Endothelial cell of umbilical vein (primary cell): Measurements from ENCODE around the gene RAMP3. TPM values are rescaled to one million over a fixed set of nuclear protein-coding genes. Genes with fewer than 3 reads are reported as not detected.

Experiments
- BruUV-seq: library from RNA; stranded (reverse); fragments of 400-500 nt; replicated peaks from 2 replicates; lab custom pipeline; 2021; lab: Mats Ljungman, UMichigan
- CTCF ChIA-PET: fragments of 300-600, 350-600 bp; sonication (Branson Sonifier 250); formaldehyde crosslinking; loops from one replicate; lab custom pipeline; 2021; ENCODE audit warnings: antibody characterized with exemption, inconsistent platforms; lab: Charles Lee
- POLR2A ChIA-PET: fragments of 300-600, 350-600 bp; sonication (Branson Sonifier 250); formaldehyde crosslinking; loops from one replicate; lab custom pipeline; 2021; ENCODE audit warnings: antibody characterized with exemption, inconsistent platforms; lab: Charles Lee
- DNase-seq: peaks from one replicate; pipeline ENCODE4 v3.0.0-alpha.2; 2011; ENCODE audit warnings: low read depth, low spot score
- FAIRE-seq: peaks from 2 replicates; lab custom pipeline; 2011; peaks lifted over from hg19 to GRCh38; lab: Jason Lieb, UNC
- H2AFZ ChIP-seq: 2 replicates; pipeline ENCODE4 v1.6.0; 2012; ENCODE audit warnings: low read depth, low read length, control low read depth, inconsistent platforms
- H3K27ac ChIP-seq: 2 replicates; pipeline ENCODE4 v1.5.1; 2011; ENCODE audit warnings: low read depth, mild to moderate bottlenecking, control low read depth, low read length, moderate library complexity; ENCODE audit not compliant: insufficient read depth
- H3K27me3 ChIP-seq, 2 experiments: 2 replicates each; pipeline versions ENCODE4 v1.6.0 to v1.6.1; 2011; ENCODE audit warnings: low read length in 2 of 2, mixed read lengths in 1 of 2; ENCODE audit not compliant: control insufficient read depth in 2 of 2, insufficient read depth in 2 of 2
- H3K36me3 ChIP-seq, 2 experiments: 2 replicates in 1 of 2; 3 replicates in 1 of 2; pipeline ENCODE4 v1.5.1; 2011; ENCODE audit warnings: low read length in 2 of 2, mild to moderate bottlenecking in 1 of 2, moderate library complexity in 1 of 2; ENCODE audit not compliant: control insufficient read depth in 2 of 2, insufficient read depth in 2 of 2; ENCODE audit errors: extremely low read depth in 1 of 2
- H3K4me1 ChIP-seq: 3 replicates; pipeline ENCODE4 v1.5.1; 2011; ENCODE audit warnings: mild to moderate bottlenecking, low read length; ENCODE audit not compliant: control insufficient read depth, insufficient read depth; ENCODE audit errors: extremely low read depth
- H3K4me2 ChIP-seq: 2 replicates; pipeline ENCODE4 v1.6.1; 2011; ENCODE audit warnings: low read length, control low read depth, mixed read lengths; ENCODE audit not compliant: insufficient read depth
- H3K4me3 ChIP-seq, 3 experiments: fragments of 200-600 bp in 1 of 3; sonication (generic), shearing (Covaris generic) in 1 of 3; replicated peaks in 1 of 3; 2 replicates each; pipeline ENCODE4 v1.5.1; 2011 to 2016; ENCODE audit warnings: control low read depth in 3 of 3, low read length in 3 of 3, mild to moderate bottlenecking in 2 of 3, inconsistent platforms in 1 of 3, low read depth in 1 of 3, moderate library complexity in 1 of 3; ENCODE audit not compliant: insufficient read depth in 1 of 3
- H3K79me2 ChIP-seq: 2 replicates; pipeline ENCODE4 v1.6.0; 2012; ENCODE audit warnings: low read length, inconsistent platforms; ENCODE audit not compliant: control insufficient read depth, insufficient read depth
- H3K9ac ChIP-seq: replicated peaks from 2 replicates; pipeline ENCODE3; 2011; ENCODE audit warnings: low read length, control low read depth; ENCODE audit not compliant: insufficient read depth; ENCODE audit errors: extremely low read depth
- H3K9me1 ChIP-seq: replicated peaks from 3 replicates; pipeline ENCODE4 v1.6.0; 2011; ENCODE audit warnings: mild to moderate bottlenecking, low read length; ENCODE audit not compliant: control insufficient read depth, insufficient read depth; ENCODE audit errors: extremely low read depth
- H3K9me3 ChIP-seq: replicated peaks from 2 replicates; pipeline ENCODE4 v1.5.1; 2012; ENCODE audit warnings: low read length, inconsistent platforms; ENCODE audit not compliant: control insufficient read depth, insufficient read depth
- H4K20me1 ChIP-seq: replicated peaks from 2 replicates; pipeline ENCODE3; 2011; ENCODE audit warnings: mild to moderate bottlenecking, low read length; ENCODE audit not compliant: control insufficient read depth, insufficient read depth; ENCODE audit errors: extremely low read depth
- CTCF ChIP-seq, 2 donors: IDR thresholded peaks; 1 replicate in 1 of 2; 2 replicates in 1 of 2; pipeline ENCODE4 v1.5.1; 2011; ENCODE audit warnings: low read length in 2 of 2, mild to moderate bottlenecking in 2 of 2, moderate library complexity in 2 of 2, control low read depth in 1 of 2, inconsistent platforms in 1 of 2, low read depth in 1 of 2; ENCODE audit not compliant: insufficient read depth in 1 of 2; ENCODE audit errors: extremely low read depth in 1 of 2
- EZH2 ChIP-seq: IDR thresholded peaks from 2 replicates; pipeline ENCODE4 v1.6.1; 2012; ENCODE audit warnings: borderline replicate concordance, low read depth, mild to moderate bottlenecking, moderate library complexity, low read length, inconsistent platforms; ENCODE audit not compliant: severe bottlenecking
- FOS ChIP-seq: IDR thresholded peaks from 2 replicates; pipeline ENCODE4 v1.6.1; 2011; ENCODE audit warnings: mild to moderate bottlenecking, low read length, moderate library complexity, borderline replicate concordance; ENCODE audit not compliant: insufficient read depth
- GATA2 ChIP-seq: IDR thresholded peaks from 2 replicates; pipeline ENCODE4 v1.7.0; 2011; ENCODE audit warnings: low read depth, mild to moderate bottlenecking, moderate library complexity, mixed read lengths, low read length; ENCODE audit not compliant: insufficient read length, insufficient read depth
- JUN ChIP-seq: IDR thresholded peaks from 2 replicates; pipeline ENCODE4 v1.6.1; 2011; ENCODE audit warnings: borderline replicate concordance, low read depth; ENCODE audit not compliant: insufficient read length, insufficient read depth
- MAX ChIP-seq: IDR thresholded peaks from 2 replicates; pipeline ENCODE4 v1.6.1; 2011; ENCODE audit not compliant: insufficient read depth, insufficient read length
- MYC ChIP-seq: IDR thresholded peaks from one replicate; pipeline ENCODE4 v1.6.1; 2011; ENCODE audit warnings: mild to moderate bottlenecking, low read depth, low read length
- POLR2A ChIP-seq: IDR thresholded peaks from 2 replicates; pipeline ENCODE4 v1.6.1; 2012; ENCODE audit warnings: low read depth, mild to moderate bottlenecking, control low read depth, low read length
- POLR2AphosphoS5 ChIP-seq: IDR thresholded peaks from 2 replicates; pipeline ENCODE4 v1.6.1; 2012; ENCODE audit warnings: low read depth, mild to moderate bottlenecking, control low read depth, low read length, moderate library complexity; ENCODE audit not compliant: insufficient read depth
- dilution Hi-C: fragments of 300-500 bp; cut with MboI; formaldehyde crosslinking; loops from one replicate; pipeline ENCODE4 v1.15.0; 2019; ENCODE audit warnings: low sequenced_read_pairs; ENCODE audit not compliant: extremely low pct_ligation_motif_present
- intact Hi-C: fragments of 100-400 bp; cut with micrococcal nuclease; formaldehyde crosslinking; loops from one replicate; pipeline ENCODE4 v1.10.0; 2022
- polyA plus RNA-seq, 4 experiments: library from polyadenylated mRNA; depleted of rRNA in 3 of 4; stranded (reverse) in 3 of 4; unstranded in 1 of 4; fragments of >200 nt; gene quantifications; 2 replicates each; pipeline versions ENCODE4 v1.2.1 to v1.2.3, GENCODE V29; 2011 to 2012; ENCODE audit warnings: missing spikeins in 1 of 4
- total RNA-seq: library from RNA; stranded (reverse); gene quantifications from 2 replicates; pipeline ENCODE4 v1.2.3, GENCODE V29; 2021

Gene RAMP3
- total and polyA plus RNA-seq, 2 donors (not counting 3 experiments of a cell fraction or from before 2014, with no cell fraction given), result not detected

GRCh38 chr7:45119550-45119949 is 38.0 kb upstream of the RAMP3 start:
- Histone ChIP-seq H3K79me2 (no peaks in the 10 kb centered on the region), H3K27me3 (peaks cover 14 to 17% of the 10 kb centered on the region in 2 experiments), H2AFZ (no peak overlapping the region), H3K36me3 (no peaks in the 10 kb centered on the region), H3K4me2 (no peak overlapping the region), H3K9me1 (no peaks in the 10 kb centered on the region), H3K9me3 (no peaks in the 10 kb centered on the region), H3K27ac (no peak overlapping the region), H3K4me3 (no peak overlapping the region), H3K4me1 (no peaks in the 10 kb centered on the region), H3K9ac (no peak overlapping the region), H4K20me1 (no peaks in the 10 kb centered on the region)
- dilution Hi-C loops (no loop called here), intact Hi-C loops (no loop called here)
- ChIA-PET CTCF (interaction anchor here (1.4 kb wide), 1 partner anchor 146 kb away, joined by 5 read pairs; no protein-coding TSS in a partner anchor), POLR2A (no interaction called here)
- no peak for DNase-seq
- no peak for TF ChIP-seq POLR2AphosphoS5
- no peak for TF ChIP-seq EZH2
- no peak for TF ChIP-seq MAX
- no TSS peak for BruUV-seq
- FAIRE-seq, result no peak

GRCh38 chr7:45122975-45123860 is 34.4 kb upstream of the RAMP3 start:
- Histone ChIP-seq H4K20me1 (no peaks in the 10 kb centered on the region), H3K9me1 (no peaks in the 10 kb centered on the region), H3K27ac (no peak overlapping the region), H3K4me3 (no peak overlapping the region), H3K36me3 (no peaks in the 10 kb centered on the region), H3K9ac (no peak overlapping the region), H2AFZ (no peak overlapping the region), H3K9me3 (no peaks in the 10 kb centered on the region), H3K27me3 (no peaks in the 10 kb centered on the region), H3K4me1 (no peaks in the 10 kb centered on the region), H3K4me2 (no peak overlapping the region), H3K79me2 (no peaks in the 10 kb centered on the region)
- intact Hi-C loops (no loop called here), dilution Hi-C loops (no loop called here)
- DNase-seq (no peak), FAIRE-seq (no peak)
- CTCF ChIA-PET, result interaction anchor here (1.7 to 4.2 kb wide), 3 partner anchors 11 to 149 kb away, joined by 5 to 22 read pairs (median 7); partner anchors contain the start of gene TBRG4
- BruUV-seq, result no TSS peak
- TF ChIP-seq POLR2A (no peak), POLR2AphosphoS5 (no peak), GATA2 (no peak), JUN (no peak), CTCF (IDR thresholded peaks at IDR 0.05; ENCODE audit: extremely low read depth in 1 of 2, insufficient read depth in 1 of 2, low read depth in 1 of 2, low read length in 2 of 2) (no peak), MAX (no peak), EZH2 (no peak), FOS (no peak), MYC (no peak)
- POLR2A ChIA-PET, result no interaction called here
